Epithelial cell of proximal tubule (primary cell): Measurements from ENCODE around the gene ZNF44. TPM values are rescaled to one million over a fixed set of nuclear protein-coding genes. Genes with fewer than 3 reads are reported as not detected.
"Not testable (repeated sequence)": the region's sequence is repeated elsewhere in the genome, so short reads cannot be mapped to it uniquely, and the experiment has no call there.

Source experiments
- DNase-seq: peaks from one replicate; pipeline ENCODE4 v3.0.0-alpha.2; 2011; ENCODE audit warnings: low read depth
- H3K4me3 ChIP-seq: 2 replicates; pipeline ENCODE4 v1.5.1; 2011; ENCODE audit warnings: low read depth, mild to moderate bottlenecking, low read length
- total RNA-seq: library from RNA; depleted of rRNA; stranded (reverse); fragments of >200 nt; gene quantifications from 2 replicates; pipeline ENCODE4 v1.2.3, GENCODE V29; 2015
- TF ChIP-seq, protein P1 (sequence below): conservative IDR thresholded peaks from 2 replicates; pipeline ENCODE4 v1.5.1; 2012; ENCODE audit warnings: low read depth, mild to moderate bottlenecking, low read length

ZNF44 gene
- total RNA-seq, 1 donor from 2014 or later: 8.2 TPM

DNA sequence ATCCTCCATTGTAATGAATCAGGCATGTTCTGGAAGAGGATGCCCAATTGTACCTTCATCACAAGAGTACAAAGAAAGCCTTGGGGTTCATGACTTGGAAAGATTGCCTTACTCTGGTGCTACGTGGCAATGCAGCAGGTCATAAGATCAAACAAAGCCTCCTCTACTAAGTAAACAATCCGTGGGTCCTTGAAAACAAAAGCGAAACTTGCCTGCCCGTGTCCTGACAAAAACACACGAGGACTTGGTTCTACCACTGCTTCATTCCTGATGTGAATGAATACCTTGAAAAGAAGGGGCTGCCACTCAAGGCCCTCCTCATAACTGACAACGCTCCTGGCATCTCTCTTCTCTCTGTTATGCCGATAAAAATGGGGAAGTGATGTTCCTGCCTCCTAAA is 19.9 kb upstream of the ZNF44 start:
- no peak for DNase-seq
- no peak overlapping the region for H3K4me3 ChIP-seq
- TF ChIP-seq, protein P1, sequence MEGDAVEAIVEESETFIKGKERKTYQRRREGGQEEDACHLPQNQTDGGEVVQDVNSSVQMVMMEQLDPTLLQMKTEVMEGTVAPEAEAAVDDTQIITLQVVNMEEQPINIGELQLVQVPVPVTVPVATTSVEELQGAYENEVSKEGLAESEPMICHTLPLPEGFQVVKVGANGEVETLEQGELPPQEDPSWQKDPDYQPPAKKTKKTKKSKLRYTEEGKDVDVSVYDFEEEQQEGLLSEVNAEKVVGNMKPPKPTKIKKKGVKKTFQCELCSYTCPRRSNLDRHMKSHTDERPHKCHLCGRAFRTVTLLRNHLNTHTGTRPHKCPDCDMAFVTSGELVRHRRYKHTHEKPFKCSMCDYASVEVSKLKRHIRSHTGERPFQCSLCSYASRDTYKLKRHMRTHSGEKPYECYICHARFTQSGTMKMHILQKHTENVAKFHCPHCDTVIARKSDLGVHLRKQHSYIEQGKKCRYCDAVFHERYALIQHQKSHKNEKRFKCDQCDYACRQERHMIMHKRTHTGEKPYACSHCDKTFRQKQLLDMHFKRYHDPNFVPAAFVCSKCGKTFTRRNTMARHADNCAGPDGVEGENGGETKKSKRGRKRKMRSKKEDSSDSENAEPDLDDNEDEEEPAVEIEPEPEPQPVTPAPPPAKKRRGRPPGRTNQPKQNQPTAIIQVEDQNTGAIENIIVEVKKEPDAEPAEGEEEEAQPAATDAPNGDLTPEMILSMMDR: no peak

DNA sequence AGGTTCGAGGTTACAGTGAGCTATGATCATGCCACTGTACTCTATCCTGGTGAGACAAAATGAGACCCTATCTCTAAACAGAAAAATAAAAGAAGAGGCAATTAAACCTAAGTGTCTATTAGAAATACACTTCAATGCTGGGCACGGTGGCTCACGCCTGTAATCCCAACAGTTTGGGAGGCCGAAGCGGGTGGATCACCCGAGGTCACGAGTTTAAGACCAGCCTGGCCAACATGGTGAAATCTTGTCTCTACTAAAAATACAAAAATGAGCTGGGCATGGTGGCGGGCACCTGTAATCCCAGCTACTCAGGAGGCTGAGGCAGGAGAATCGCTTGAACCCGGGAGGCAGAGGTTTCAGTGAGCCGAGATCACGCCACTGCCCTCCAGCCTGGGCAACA is 14.2 kb upstream of the ZNF44 start:
- not testable (repeated sequence) for H3K4me3 ChIP-seq, DNase-seq

DNA sequence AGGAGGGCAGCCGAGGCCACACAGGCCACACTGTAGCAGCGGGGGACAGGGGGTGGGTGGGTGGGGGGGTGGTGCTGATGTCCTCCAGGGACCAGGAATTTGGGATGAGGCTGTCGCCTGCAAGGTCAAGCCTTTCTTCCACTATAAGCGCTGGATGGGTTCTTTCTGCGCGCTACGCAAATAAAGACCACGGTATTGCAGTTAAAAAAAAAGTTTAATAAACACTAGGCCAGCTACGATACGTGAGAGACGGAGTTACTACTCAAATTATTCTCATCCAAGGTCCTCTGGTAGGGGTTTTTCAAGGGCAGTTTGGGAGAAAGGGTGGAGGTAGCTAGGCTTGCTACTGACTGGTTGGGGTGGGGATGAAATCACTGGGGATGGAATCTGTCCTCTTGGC is 508 bp upstream of the ZNF44 start:
- peak overlapping the region; percentile 88 for H3K4me3 ChIP-seq
- TF ChIP-seq, protein P1: no peak
- no peak for DNase-seq

DNA sequence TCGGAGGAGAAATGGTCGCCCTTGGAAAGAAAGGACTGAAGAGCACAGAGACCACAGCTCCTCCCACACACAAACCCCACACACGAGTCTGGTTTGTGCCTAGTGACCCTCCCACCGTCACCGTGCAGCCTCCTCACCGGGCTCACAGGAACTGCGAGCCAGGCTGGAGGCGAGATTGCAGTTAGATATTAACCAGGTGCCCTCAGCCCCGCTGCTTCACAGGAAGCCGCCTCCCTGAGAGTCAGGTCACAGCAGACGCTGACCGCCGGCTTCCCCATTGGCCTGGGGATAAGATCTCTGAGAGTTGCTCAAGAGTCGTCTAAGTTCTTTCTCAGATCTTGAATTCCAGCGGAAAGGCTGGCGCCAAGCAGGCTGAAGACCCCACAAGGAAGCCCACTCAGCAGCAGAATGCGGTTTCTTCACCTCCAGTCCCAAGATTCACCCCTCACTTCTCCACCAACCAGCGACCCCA is 870 bp downstream of the ZNF44 start:
- TF ChIP-seq, protein P1: no peak
- peak; percentile 79 for DNase-seq
- peak overlapping the region; percentile 88 for H3K4me3 ChIP-seq

DNA sequence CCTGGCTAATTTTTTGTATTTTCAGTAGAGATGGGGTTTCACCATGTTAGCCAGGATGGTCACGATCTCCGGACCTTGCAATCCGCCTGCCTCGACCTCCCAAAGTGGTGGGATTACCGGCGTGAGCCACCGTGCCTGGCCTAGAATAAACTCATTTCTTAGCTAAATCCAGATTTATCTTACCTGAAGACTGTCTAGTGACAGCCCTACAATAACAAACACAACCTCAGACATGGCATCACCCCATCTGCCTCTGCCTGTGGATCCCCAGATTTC is 5.0 kb downstream of the ZNF44 start:
- DNase-seq: no peak
- TF ChIP-seq, protein P1: no peak
- H3K4me3 ChIP-seq: no peak overlapping the region

DNA sequence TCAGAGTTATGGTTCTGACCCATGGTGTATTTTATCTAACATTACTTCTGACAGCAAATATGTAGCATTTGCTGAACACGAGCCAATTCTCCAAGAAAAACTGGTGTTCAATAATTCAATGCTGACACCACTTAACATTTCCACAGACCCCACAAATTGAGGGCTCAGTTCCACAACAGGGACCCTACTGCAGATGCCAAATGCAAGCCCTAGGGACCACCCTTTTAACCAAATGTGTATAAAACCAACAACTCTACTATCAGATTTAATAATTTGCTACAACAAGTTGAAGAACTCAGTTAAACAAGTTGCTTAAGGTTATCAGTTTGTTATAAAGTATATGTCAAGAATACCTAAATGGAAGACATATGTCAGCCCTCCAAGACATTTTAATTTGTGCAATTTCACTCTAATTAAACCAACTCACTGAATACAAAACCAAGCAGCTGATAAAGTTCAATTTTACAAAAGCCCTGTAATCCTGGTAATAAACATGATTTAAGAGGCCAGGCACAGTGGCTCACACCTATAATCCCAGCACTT is 6.7 kb downstream of the ZNF44 start:
- DNase-seq: no peak
- TF ChIP-seq, protein P1: no peak
- no peak overlapping the region for H3K4me3 ChIP-seq

DNA sequence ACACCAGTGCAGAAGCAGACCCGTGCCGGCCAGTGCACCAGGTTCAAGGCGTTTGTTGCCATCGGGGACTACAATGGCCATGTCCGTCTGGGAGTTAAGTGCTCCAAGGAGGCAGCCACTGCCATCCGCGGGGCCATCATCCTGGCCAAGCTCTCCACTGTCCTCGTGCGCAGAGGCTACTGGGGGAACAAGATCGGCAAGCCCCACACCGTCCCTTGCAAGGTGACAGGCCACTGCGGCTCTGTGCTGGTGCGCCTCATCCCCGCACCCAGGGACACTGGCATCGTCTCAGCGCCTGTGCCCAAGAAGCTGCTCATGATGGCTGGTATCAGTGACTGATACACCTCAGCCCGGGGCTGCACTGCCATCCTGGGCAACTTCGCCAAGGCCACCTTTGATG is 10.1 kb downstream of the ZNF44 start:
- no peak for DNase-seq
- no peak overlapping the region for H3K4me3 ChIP-seq
- TF ChIP-seq, protein P1: no peak
